ENCODE data around the gene NINL.
"Not testable (repeated sequence)": the region's sequence is repeated elsewhere in the genome, so short reads cannot be mapped to it uniquely, and the experiment has no call there.

- TF ChIP-seq, protein P1, sequence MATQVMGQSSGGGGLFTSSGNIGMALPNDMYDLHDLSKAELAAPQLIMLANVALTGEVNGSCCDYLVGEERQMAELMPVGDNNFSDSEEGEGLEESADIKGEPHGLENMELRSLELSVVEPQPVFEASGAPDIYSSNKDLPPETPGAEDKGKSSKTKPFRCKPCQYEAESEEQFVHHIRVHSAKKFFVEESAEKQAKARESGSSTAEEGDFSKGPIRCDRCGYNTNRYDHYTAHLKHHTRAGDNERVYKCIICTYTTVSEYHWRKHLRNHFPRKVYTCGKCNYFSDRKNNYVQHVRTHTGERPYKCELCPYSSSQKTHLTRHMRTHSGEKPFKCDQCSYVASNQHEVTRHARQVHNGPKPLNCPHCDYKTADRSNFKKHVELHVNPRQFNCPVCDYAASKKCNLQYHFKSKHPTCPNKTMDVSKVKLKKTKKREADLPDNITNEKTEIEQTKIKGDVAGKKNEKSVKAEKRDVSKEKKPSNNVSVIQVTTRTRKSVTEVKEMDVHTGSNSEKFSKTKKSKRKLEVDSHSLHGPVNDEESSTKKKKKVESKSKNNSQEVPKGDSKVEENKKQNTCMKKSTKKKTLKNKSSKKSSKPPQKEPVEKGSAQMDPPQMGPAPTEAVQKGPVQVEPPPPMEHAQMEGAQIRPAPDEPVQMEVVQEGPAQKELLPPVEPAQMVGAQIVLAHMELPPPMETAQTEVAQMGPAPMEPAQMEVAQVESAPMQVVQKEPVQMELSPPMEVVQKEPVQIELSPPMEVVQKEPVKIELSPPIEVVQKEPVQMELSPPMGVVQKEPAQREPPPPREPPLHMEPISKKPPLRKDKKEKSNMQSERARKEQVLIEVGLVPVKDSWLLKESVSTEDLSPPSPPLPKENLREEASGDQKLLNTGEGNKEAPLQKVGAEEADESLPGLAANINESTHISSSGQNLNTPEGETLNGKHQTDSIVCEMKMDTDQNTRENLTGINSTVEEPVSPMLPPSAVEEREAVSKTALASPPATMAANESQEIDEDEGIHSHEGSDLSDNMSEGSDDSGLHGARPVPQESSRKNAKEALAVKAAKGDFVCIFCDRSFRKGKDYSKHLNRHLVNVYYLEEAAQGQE (IDR thresholded peaks at IDR 0.05; ENCODE audit: low read depth, low read length), result not testable (repeated sequence)
- TF ChIP-seq, protein P2, sequence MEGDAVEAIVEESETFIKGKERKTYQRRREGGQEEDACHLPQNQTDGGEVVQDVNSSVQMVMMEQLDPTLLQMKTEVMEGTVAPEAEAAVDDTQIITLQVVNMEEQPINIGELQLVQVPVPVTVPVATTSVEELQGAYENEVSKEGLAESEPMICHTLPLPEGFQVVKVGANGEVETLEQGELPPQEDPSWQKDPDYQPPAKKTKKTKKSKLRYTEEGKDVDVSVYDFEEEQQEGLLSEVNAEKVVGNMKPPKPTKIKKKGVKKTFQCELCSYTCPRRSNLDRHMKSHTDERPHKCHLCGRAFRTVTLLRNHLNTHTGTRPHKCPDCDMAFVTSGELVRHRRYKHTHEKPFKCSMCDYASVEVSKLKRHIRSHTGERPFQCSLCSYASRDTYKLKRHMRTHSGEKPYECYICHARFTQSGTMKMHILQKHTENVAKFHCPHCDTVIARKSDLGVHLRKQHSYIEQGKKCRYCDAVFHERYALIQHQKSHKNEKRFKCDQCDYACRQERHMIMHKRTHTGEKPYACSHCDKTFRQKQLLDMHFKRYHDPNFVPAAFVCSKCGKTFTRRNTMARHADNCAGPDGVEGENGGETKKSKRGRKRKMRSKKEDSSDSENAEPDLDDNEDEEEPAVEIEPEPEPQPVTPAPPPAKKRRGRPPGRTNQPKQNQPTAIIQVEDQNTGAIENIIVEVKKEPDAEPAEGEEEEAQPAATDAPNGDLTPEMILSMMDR (IDR thresholded peaks at IDR 0.05), result not testable (repeated sequence)
- not testable (repeated sequence) for TF ChIP-seq FOSL2 (IDR thresholded peaks at IDR 0.05; ENCODE audit: borderline replicate concordance, low read depth); RAD21 (IDR thresholded peaks at IDR 0.05; ENCODE audit: low read length); TEAD4 (IDR thresholded peaks at IDR 0.05; ENCODE audit: borderline replicate concordance, insufficient read depth)
These were observed 112.0 kb downstream of the NINL start for GRCh38 chr20:25473297-25473696.

Data from SK-N-SH (cell line).